Endothelial cell of umbilical vein (primary cell): ENCODE results near the gene GRIA1. TPM values are rescaled to one million over a fixed set of nuclear protein-coding genes. Genes with fewer than 3 reads are reported as not detected.

Experiments used
- BruUV-seq: library from RNA; stranded (reverse); fragments of 400-500 nt; replicated peaks from 2 replicates; lab custom pipeline; 2021; lab: Mats Ljungman, UMichigan
- CTCF ChIA-PET: fragments of 300-600, 350-600 bp; sonication (Branson Sonifier 250); formaldehyde crosslinking; loops from one replicate; lab custom pipeline; 2021; ENCODE audit warnings: antibody characterized with exemption, inconsistent platforms; lab: Charles Lee
- POLR2A ChIA-PET: fragments of 300-600, 350-600 bp; sonication (Branson Sonifier 250); formaldehyde crosslinking; loops from one replicate; lab custom pipeline; 2021; ENCODE audit warnings: antibody characterized with exemption, inconsistent platforms; lab: Charles Lee
- DNase-seq: peaks from one replicate; pipeline ENCODE4 v3.0.0-alpha.2; 2011; ENCODE audit warnings: low read depth, low spot score
- FAIRE-seq: peaks from 2 replicates; lab custom pipeline; 2011; peaks lifted over from hg19 to GRCh38; lab: Jason Lieb, UNC
- H2AFZ ChIP-seq: 2 replicates; pipeline ENCODE4 v1.6.0; 2012; ENCODE audit warnings: low read depth, low read length, control low read depth, inconsistent platforms
- H3K27ac ChIP-seq: 2 replicates; pipeline ENCODE4 v1.5.1; 2011; ENCODE audit warnings: low read depth, mild to moderate bottlenecking, control low read depth, low read length, moderate library complexity; ENCODE audit not compliant: insufficient read depth
- H3K27me3 ChIP-seq, 2 experiments: 2 replicates each; pipeline versions ENCODE4 v1.6.0 to v1.6.1; 2011; ENCODE audit warnings: low read length in 2 of 2, mixed read lengths in 1 of 2; ENCODE audit not compliant: control insufficient read depth in 2 of 2, insufficient read depth in 2 of 2
- H3K36me3 ChIP-seq, 2 experiments: 2 replicates in 1 of 2; 3 replicates in 1 of 2; pipeline ENCODE4 v1.5.1; 2011; ENCODE audit warnings: low read length in 2 of 2, mild to moderate bottlenecking in 1 of 2, moderate library complexity in 1 of 2; ENCODE audit not compliant: control insufficient read depth in 2 of 2, insufficient read depth in 2 of 2; ENCODE audit errors: extremely low read depth in 1 of 2
- H3K4me1 ChIP-seq: 3 replicates; pipeline ENCODE4 v1.5.1; 2011; ENCODE audit warnings: mild to moderate bottlenecking, low read length; ENCODE audit not compliant: control insufficient read depth, insufficient read depth; ENCODE audit errors: extremely low read depth
- H3K4me2 ChIP-seq: 2 replicates; pipeline ENCODE4 v1.6.1; 2011; ENCODE audit warnings: low read length, control low read depth, mixed read lengths; ENCODE audit not compliant: insufficient read depth
- H3K4me3 ChIP-seq, 3 experiments: fragments of 200-600 bp in 1 of 3; sonication (generic), shearing (Covaris generic) in 1 of 3; replicated peaks in 1 of 3; 2 replicates each; pipeline ENCODE4 v1.5.1; 2011 to 2016; ENCODE audit warnings: control low read depth in 3 of 3, low read length in 3 of 3, mild to moderate bottlenecking in 2 of 3, inconsistent platforms in 1 of 3, low read depth in 1 of 3, moderate library complexity in 1 of 3; ENCODE audit not compliant: insufficient read depth in 1 of 3
- H3K79me2 ChIP-seq: 2 replicates; pipeline ENCODE4 v1.6.0; 2012; ENCODE audit warnings: low read length, inconsistent platforms; ENCODE audit not compliant: control insufficient read depth, insufficient read depth
- H3K9ac ChIP-seq: replicated peaks from 2 replicates; pipeline ENCODE3; 2011; ENCODE audit warnings: low read length, control low read depth; ENCODE audit not compliant: insufficient read depth; ENCODE audit errors: extremely low read depth
- H3K9me1 ChIP-seq: replicated peaks from 3 replicates; pipeline ENCODE4 v1.6.0; 2011; ENCODE audit warnings: mild to moderate bottlenecking, low read length; ENCODE audit not compliant: control insufficient read depth, insufficient read depth; ENCODE audit errors: extremely low read depth
- H3K9me3 ChIP-seq: replicated peaks from 2 replicates; pipeline ENCODE4 v1.5.1; 2012; ENCODE audit warnings: low read length, inconsistent platforms; ENCODE audit not compliant: control insufficient read depth, insufficient read depth
- H4K20me1 ChIP-seq: replicated peaks from 2 replicates; pipeline ENCODE3; 2011; ENCODE audit warnings: mild to moderate bottlenecking, low read length; ENCODE audit not compliant: control insufficient read depth, insufficient read depth; ENCODE audit errors: extremely low read depth
- CTCF ChIP-seq, 2 donors: IDR thresholded peaks; 1 replicate in 1 of 2; 2 replicates in 1 of 2; pipeline ENCODE4 v1.5.1; 2011; ENCODE audit warnings: low read length in 2 of 2, mild to moderate bottlenecking in 2 of 2, moderate library complexity in 2 of 2, control low read depth in 1 of 2, inconsistent platforms in 1 of 2, low read depth in 1 of 2; ENCODE audit not compliant: insufficient read depth in 1 of 2; ENCODE audit errors: extremely low read depth in 1 of 2
- EZH2 ChIP-seq: IDR thresholded peaks from 2 replicates; pipeline ENCODE4 v1.6.1; 2012; ENCODE audit warnings: borderline replicate concordance, low read depth, mild to moderate bottlenecking, moderate library complexity, low read length, inconsistent platforms; ENCODE audit not compliant: severe bottlenecking
- FOS ChIP-seq: IDR thresholded peaks from 2 replicates; pipeline ENCODE4 v1.6.1; 2011; ENCODE audit warnings: mild to moderate bottlenecking, low read length, moderate library complexity, borderline replicate concordance; ENCODE audit not compliant: insufficient read depth
- GATA2 ChIP-seq: IDR thresholded peaks from 2 replicates; pipeline ENCODE4 v1.7.0; 2011; ENCODE audit warnings: low read depth, mild to moderate bottlenecking, moderate library complexity, mixed read lengths, low read length; ENCODE audit not compliant: insufficient read length, insufficient read depth
- JUN ChIP-seq: IDR thresholded peaks from 2 replicates; pipeline ENCODE4 v1.6.1; 2011; ENCODE audit warnings: borderline replicate concordance, low read depth; ENCODE audit not compliant: insufficient read length, insufficient read depth
- MAX ChIP-seq: IDR thresholded peaks from 2 replicates; pipeline ENCODE4 v1.6.1; 2011; ENCODE audit not compliant: insufficient read depth, insufficient read length
- MYC ChIP-seq: IDR thresholded peaks from one replicate; pipeline ENCODE4 v1.6.1; 2011; ENCODE audit warnings: mild to moderate bottlenecking, low read depth, low read length
- POLR2A ChIP-seq: IDR thresholded peaks from 2 replicates; pipeline ENCODE4 v1.6.1; 2012; ENCODE audit warnings: low read depth, mild to moderate bottlenecking, control low read depth, low read length
- POLR2AphosphoS5 ChIP-seq: IDR thresholded peaks from 2 replicates; pipeline ENCODE4 v1.6.1; 2012; ENCODE audit warnings: low read depth, mild to moderate bottlenecking, control low read depth, low read length, moderate library complexity; ENCODE audit not compliant: insufficient read depth
- dilution Hi-C: fragments of 300-500 bp; cut with MboI; formaldehyde crosslinking; loops from one replicate; pipeline ENCODE4 v1.15.0; 2019; ENCODE audit warnings: low sequenced_read_pairs; ENCODE audit not compliant: extremely low pct_ligation_motif_present
- intact Hi-C: fragments of 100-400 bp; cut with micrococcal nuclease; formaldehyde crosslinking; loops from one replicate; pipeline ENCODE4 v1.10.0; 2022
- polyA plus RNA-seq, 4 experiments: library from polyadenylated mRNA; depleted of rRNA in 3 of 4; stranded (reverse) in 3 of 4; unstranded in 1 of 4; fragments of >200 nt; gene quantifications; 2 replicates each; pipeline versions ENCODE4 v1.2.1 to v1.2.3, GENCODE V29; 2011 to 2012; ENCODE audit warnings: missing spikeins in 1 of 4
- total RNA-seq: library from RNA; stranded (reverse); gene quantifications from 2 replicates; pipeline ENCODE4 v1.2.3, GENCODE V29; 2021

The GRIA1 gene
- total and polyA plus RNA-seq, 2 donors (not counting 3 experiments of a cell fraction or from before 2014, with no cell fraction given), result not detected

- Histone ChIP-seq H3K27me3 (no peaks in the 10 kb centered on the region), H3K4me1 (no peaks in the 10 kb centered on the region), H3K79me2 (no peaks in the 10 kb centered on the region), H3K9me1 (no peaks in the 10 kb centered on the region), H3K4me2 (no peak overlapping the region), H4K20me1 (no peaks in the 10 kb centered on the region), H3K36me3 (no peaks in the 10 kb centered on the region), H3K4me3 (no peak overlapping the region), H3K27ac (no peak overlapping the region), H3K9ac (no peak overlapping the region), H2AFZ (no peak overlapping the region), H3K9me3 (no peaks in the 10 kb centered on the region)
- FAIRE-seq (no peak), DNase-seq (no peak)
- no peak for TF ChIP-seq POLR2AphosphoS5
- no peak for TF ChIP-seq EZH2
- no peak for TF ChIP-seq MAX
- TF ChIP-seq GATA2, result no peak
- no peak for TF ChIP-seq POLR2A
- no peak for TF ChIP-seq MYC
- TF ChIP-seq CTCF (IDR thresholded peaks at IDR 0.05; ENCODE audit: extremely low read depth in 1 of 2, insufficient read depth in 1 of 2, low read depth in 1 of 2, low read length in 2 of 2), result no peak
- no peak for TF ChIP-seq JUN
- TF ChIP-seq FOS, result no peak
- BruUV-seq, result no TSS peak
- CTCF ChIA-PET, result interaction anchor here (1.6 kb wide), 1 partner anchor 481 kb away, joined by 5 read pairs; no protein-coding TSS in a partner anchor
- dilution Hi-C loops, result no loop called here
- intact Hi-C loops, result no loop called here
- POLR2A ChIA-PET, result no interaction called here
These were observed 7.0 kb upstream of the GRIA1 start for GRCh38 chr5:153483482-153483881.
